Measurements from ENCODE around the gene KRT76. TPM values are rescaled to one million over a fixed set of nuclear protein-coding genes. Genes with fewer than 3 reads are reported as not detected.

The KRT76 gene
- total RNA-seq, 4 donors from 2014 or later = not detected

GRCh38 chr12:52810554-52810953, 33.4 kb upstream of the KRT76 start:
- Histone ChIP-seq H3K4me1 (peaks cover 0 to 14% (median 7%) of the 10 kb centered on the region in 4 donors), H3K27ac (replicated peaks in 1 of 4) (no peak overlapping the region), H3K9me3 (no peaks in the 10 kb centered on the region), H3K36me3 (no peaks in the 10 kb centered on the region), H3K4me3 (no peak overlapping the region), H3K27me3 (peaks cover 0 to 13% (median 0%) of the 10 kb centered on the region in 4 donors)
- no peak for TF ChIP-seq EP300 (IDR thresholded peaks at IDR 0.05)
- no peak for TF ChIP-seq CTCF (IDR thresholded peaks at IDR 0.05)
- no peak for TF ChIP-seq POLR2A (IDR thresholded peaks at IDR 0.05; ENCODE audit: low read depth)
- TF ChIP-seq POLR2AphosphoS5 (IDR thresholded peaks at IDR 0.05) = no peak
- intact Hi-C loops (cut with DNase I) = no loop called here
- DNase-seq (ENCODE audit: extremely low spot score) = no peak
- 81% methylated on average over 5 of the region's 5 CpGs for WGBS

GRCh38 chr12:52809166-52809565, 32.0 kb upstream of the KRT76 start:
- H3K4me1 ChIP-seq = peaks cover 0 to 5% (median 2%) of the 10 kb centered on the region in 4 donors
- no peaks in the 10 kb centered on the region for H3K9me3 ChIP-seq
- no peak for TF ChIP-seq POLR2A (IDR thresholded peaks at IDR 0.05; ENCODE audit: low read depth)
- TF ChIP-seq CTCF (IDR thresholded peaks at IDR 0.05) = no peak
- no peak for TF ChIP-seq POLR2AphosphoS5 (IDR thresholded peaks at IDR 0.05)
- no peak for TF ChIP-seq EP300 (IDR thresholded peaks at IDR 0.05)
- no peak overlapping the region for H3K4me3 ChIP-seq
- WGBS = 74% methylated on average over 7 of the region's 7 CpGs
- DNase-seq (ENCODE audit: extremely low spot score) = no peak
- peaks cover 0 to 13% (median 0%) of the 10 kb centered on the region in 4 donors for H3K27me3 ChIP-seq
- intact Hi-C loops (cut with DNase I) = no loop called here
- no peak overlapping the region for H3K27ac ChIP-seq (replicated peaks in 1 of 4)
- H3K36me3 ChIP-seq = no peaks in the 10 kb centered on the region

- no peak overlapping the region for H3K4me3 ChIP-seq
- no peaks in the 10 kb centered on the region for H3K36me3 ChIP-seq
- intact Hi-C loops (cut with DNase I) = no loop called here
- TF ChIP-seq CTCF (IDR thresholded peaks at IDR 0.05) (no peak), POLR2A (IDR thresholded peaks at IDR 0.05; ENCODE audit: low read depth) (no peak), EP300 (IDR thresholded peaks at IDR 0.05) (no peak), POLR2AphosphoS5 (IDR thresholded peaks at IDR 0.05) (no peak)
- H3K27me3 ChIP-seq = peaks cover 0 to 13% (median 0%) of the 10 kb centered on the region in 4 donors
- no peak for DNase-seq (ENCODE audit: extremely low spot score)
- peaks cover 0 to 4% (median 0%) of the 10 kb centered on the region in 4 donors for H3K4me1 ChIP-seq
- WGBS = 94% methylated on average over 8 of the region's 8 CpGs
- H3K9me3 ChIP-seq = no peaks in the 10 kb centered on the region
- no peak overlapping the region for H3K27ac ChIP-seq (replicated peaks in 1 of 4)
Measured at GRCh38 chr12:52808573-52809160, 31.5 kb upstream of the KRT76 start.

- Histone ChIP-seq H3K27ac (replicated peaks in 1 of 4) (no peak overlapping the region), H3K4me3 (no peak overlapping the region), H3K27me3 (peaks cover 0 to 13% (median 0%) of the 10 kb centered on the region in 4 donors), H3K36me3 (no peaks in the 10 kb centered on the region), H3K4me1 (peaks cover 0 to 4% (median 0%) of the 10 kb centered on the region in 4 donors), H3K9me3 (no peaks in the 10 kb centered on the region)
- WGBS = 95% methylated on average over 16 of the region's 16 CpGs
- intact Hi-C loops (cut with DNase I) = no loop called here
- no peak for DNase-seq (ENCODE audit: extremely low spot score)
- TF ChIP-seq EP300 (IDR thresholded peaks at IDR 0.05) (no peak), POLR2AphosphoS5 (IDR thresholded peaks at IDR 0.05) (no peak), CTCF (IDR thresholded peaks at IDR 0.05) (no peak), POLR2A (IDR thresholded peaks at IDR 0.05; ENCODE audit: low read depth) (no peak)
Measured at GRCh38 chr12:52807544-52808470, 30.7 kb upstream of the KRT76 start.

Data from esophagus muscularis mucosa (tissue), 4 donors.